ENCODE measurements around the gene DHX57.

The DHX57 gene

DNA sequence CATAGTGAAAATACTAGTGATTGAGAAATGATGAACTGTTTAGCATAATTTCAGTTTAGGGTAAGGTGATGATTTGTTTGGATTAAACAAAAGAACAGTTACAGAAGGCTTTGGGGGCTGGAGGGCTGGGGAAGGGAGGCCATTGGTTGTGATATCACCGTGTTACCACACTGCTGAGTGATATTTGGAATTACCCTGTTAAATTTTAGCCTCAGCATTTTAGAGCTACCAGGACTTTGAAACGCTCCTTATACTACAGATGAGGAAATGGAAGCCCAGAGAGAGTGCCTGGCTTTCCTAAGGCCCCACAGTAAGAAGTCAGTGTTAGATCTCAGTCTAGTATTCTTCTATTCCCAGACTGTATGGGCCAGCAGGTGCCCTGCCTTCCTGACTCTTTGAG is 29.5 kb upstream of the DHX57 start:
- TF ChIP-seq EZH2phosphoT487 (conservative IDR thresholded peaks at IDR 0.05; ENCODE audit: low read length): no peak
- TF ChIP-seq, protein P1, sequence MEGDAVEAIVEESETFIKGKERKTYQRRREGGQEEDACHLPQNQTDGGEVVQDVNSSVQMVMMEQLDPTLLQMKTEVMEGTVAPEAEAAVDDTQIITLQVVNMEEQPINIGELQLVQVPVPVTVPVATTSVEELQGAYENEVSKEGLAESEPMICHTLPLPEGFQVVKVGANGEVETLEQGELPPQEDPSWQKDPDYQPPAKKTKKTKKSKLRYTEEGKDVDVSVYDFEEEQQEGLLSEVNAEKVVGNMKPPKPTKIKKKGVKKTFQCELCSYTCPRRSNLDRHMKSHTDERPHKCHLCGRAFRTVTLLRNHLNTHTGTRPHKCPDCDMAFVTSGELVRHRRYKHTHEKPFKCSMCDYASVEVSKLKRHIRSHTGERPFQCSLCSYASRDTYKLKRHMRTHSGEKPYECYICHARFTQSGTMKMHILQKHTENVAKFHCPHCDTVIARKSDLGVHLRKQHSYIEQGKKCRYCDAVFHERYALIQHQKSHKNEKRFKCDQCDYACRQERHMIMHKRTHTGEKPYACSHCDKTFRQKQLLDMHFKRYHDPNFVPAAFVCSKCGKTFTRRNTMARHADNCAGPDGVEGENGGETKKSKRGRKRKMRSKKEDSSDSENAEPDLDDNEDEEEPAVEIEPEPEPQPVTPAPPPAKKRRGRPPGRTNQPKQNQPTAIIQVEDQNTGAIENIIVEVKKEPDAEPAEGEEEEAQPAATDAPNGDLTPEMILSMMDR (IDR thresholded peaks at IDR 0.05; ENCODE audit: insufficient read depth, low read length, poor library complexity, severe bottlenecking): no peak
- no peaks in the 10 kb centered on the region for H3F3A ChIP-seq (ENCODE audit: insufficient read depth)
- no peaks in the 10 kb centered on the region for H3K36me3 ChIP-seq (ENCODE audit: low read length)
- H3K9ac ChIP-seq (ENCODE audit: low read length): no peak overlapping the region
- no peak overlapping the region for H3K27ac ChIP-seq (ENCODE audit: low read depth, low read length)
- no peaks in the 10 kb centered on the region for H3K9me2 ChIP-seq (replicated peaks; ENCODE audit: insufficient read depth, low read length)
- H3K4me3 ChIP-seq (ENCODE audit: insufficient read depth, low read length, poor library complexity, severe bottlenecking): no peak overlapping the region
- no peak overlapping the region for H2AFZ ChIP-seq (ENCODE audit: low read depth, low read length, severe bottlenecking)
- H3K27me3 ChIP-seq (ENCODE audit: low read length): no peaks in the 10 kb centered on the region
- H3K79me2 ChIP-seq (ENCODE audit: insufficient read depth, low read length): no peaks in the 10 kb centered on the region
- H4K20me1 ChIP-seq (ENCODE audit: low read depth, low read length): no peaks in the 10 kb centered on the region
- H3K4me2 ChIP-seq (ENCODE audit: low read depth, low read length, poor library complexity, severe bottlenecking): no peak overlapping the region
- H3K9me3 ChIP-seq (ENCODE audit: insufficient read depth, low read length): no peaks in the 10 kb centered on the region

DNA sequence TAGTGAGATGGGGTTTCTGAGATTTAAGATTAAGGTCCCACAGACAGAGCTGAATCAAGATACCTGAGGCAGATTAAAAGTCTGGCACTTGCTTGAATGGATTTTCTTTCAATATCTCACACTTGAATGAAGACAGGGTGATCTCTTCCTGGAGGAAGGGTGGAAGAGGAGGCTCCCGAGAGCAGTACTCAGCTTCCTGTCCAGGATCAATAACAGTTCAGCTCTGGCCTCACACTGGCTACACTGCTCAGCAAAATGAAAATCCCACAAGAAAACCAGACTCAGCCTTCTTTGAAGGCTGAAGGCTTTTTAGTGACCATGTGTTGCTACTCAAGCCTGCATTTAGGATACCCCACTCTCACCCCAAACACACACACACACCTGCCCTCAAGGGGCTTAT is 25.0 kb upstream of the DHX57 start:
- TF ChIP-seq, protein P1 (IDR thresholded peaks at IDR 0.05; ENCODE audit: insufficient read depth, low read length, poor library complexity, severe bottlenecking): no peak
- no peak for TF ChIP-seq EZH2phosphoT487 (conservative IDR thresholded peaks at IDR 0.05; ENCODE audit: low read length)
- Histone ChIP-seq H3F3A (ENCODE audit: insufficient read depth) (no peaks in the 10 kb centered on the region), H2AFZ (ENCODE audit: low read depth, low read length, severe bottlenecking) (no peak overlapping the region), H3K9me3 (ENCODE audit: insufficient read depth, low read length) (no peaks in the 10 kb centered on the region), H4K20me1 (ENCODE audit: low read depth, low read length) (no peaks in the 10 kb centered on the region), H3K9ac (ENCODE audit: low read length) (no peak overlapping the region), H3K27ac (ENCODE audit: low read depth, low read length) (no peak overlapping the region), H3K79me2 (ENCODE audit: insufficient read depth, low read length) (no peaks in the 10 kb centered on the region), H3K36me3 (ENCODE audit: low read length) (no peaks in the 10 kb centered on the region), H3K4me3 (ENCODE audit: insufficient read depth, low read length, poor library complexity, severe bottlenecking) (no peak overlapping the region), H3K4me2 (ENCODE audit: low read depth, low read length, poor library complexity, severe bottlenecking) (no peak overlapping the region), H3K27me3 (ENCODE audit: low read length) (no peaks in the 10 kb centered on the region), H3K9me2 (replicated peaks; ENCODE audit: insufficient read depth, low read length) (no peaks in the 10 kb centered on the region)

DNA sequence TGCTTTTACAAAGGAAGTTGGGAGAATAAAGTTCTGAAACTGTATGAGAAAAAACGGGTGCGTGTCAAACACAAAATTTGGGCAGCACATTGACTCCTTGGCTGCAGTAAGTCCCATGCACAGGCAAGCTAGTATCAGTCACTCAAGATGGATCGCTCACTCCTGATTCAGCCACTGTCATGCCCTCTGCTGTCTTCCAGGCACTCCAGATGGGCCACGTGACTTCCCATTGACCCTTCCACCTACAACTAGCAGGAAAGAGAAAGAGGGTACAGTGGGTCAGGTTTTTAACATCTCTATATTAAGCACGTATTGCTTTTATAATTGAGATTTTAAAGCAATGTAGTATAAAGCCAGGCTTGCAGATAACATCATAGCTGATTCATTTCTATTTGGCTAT is 22.5 kb upstream of the DHX57 start:
- H4K20me1 ChIP-seq (ENCODE audit: low read depth, low read length): 0 out of 2 replicates have a peak, but pooled peaks cover 4% of the 10 kb centered on the region
- no peaks in the 10 kb centered on the region for H3F3A ChIP-seq (ENCODE audit: insufficient read depth)
- no peaks in the 10 kb centered on the region for H3K79me2 ChIP-seq (ENCODE audit: insufficient read depth, low read length)
- no peak overlapping the region for H3K4me2 ChIP-seq (ENCODE audit: low read depth, low read length, poor library complexity, severe bottlenecking)
- H3K27ac ChIP-seq (ENCODE audit: low read depth, low read length): no peak overlapping the region
- no peak overlapping the region for H3K4me3 ChIP-seq (ENCODE audit: insufficient read depth, low read length, poor library complexity, severe bottlenecking)
- H3K9me3 ChIP-seq (ENCODE audit: insufficient read depth, low read length): no peaks in the 10 kb centered on the region
- H3K27me3 ChIP-seq (ENCODE audit: low read length): no peaks in the 10 kb centered on the region
- H3K36me3 ChIP-seq (ENCODE audit: low read length): no peaks in the 10 kb centered on the region
- H2AFZ ChIP-seq (ENCODE audit: low read depth, low read length, severe bottlenecking): no peak overlapping the region
- TF ChIP-seq, protein P1 (IDR thresholded peaks at IDR 0.05; ENCODE audit: insufficient read depth, low read length, poor library complexity, severe bottlenecking): no peak
- no peak for TF ChIP-seq EZH2phosphoT487 (conservative IDR thresholded peaks at IDR 0.05; ENCODE audit: low read length)
- H3K9ac ChIP-seq (ENCODE audit: low read length): no peak overlapping the region
- H3K9me2 ChIP-seq (replicated peaks; ENCODE audit: insufficient read depth, low read length): no peaks in the 10 kb centered on the region
